ENCODE measurements around the gene ESYT3. TPM values are rescaled to one million over a fixed set of nuclear protein-coding genes. Genes with fewer than 3 reads are reported as not detected.

ESYT3 gene
- total and polyA plus RNA-seq, 9 of the 15 experiments (the other 6 are each of a cell fraction or from before 2014, with no cell fraction given): not detected

DNA sequence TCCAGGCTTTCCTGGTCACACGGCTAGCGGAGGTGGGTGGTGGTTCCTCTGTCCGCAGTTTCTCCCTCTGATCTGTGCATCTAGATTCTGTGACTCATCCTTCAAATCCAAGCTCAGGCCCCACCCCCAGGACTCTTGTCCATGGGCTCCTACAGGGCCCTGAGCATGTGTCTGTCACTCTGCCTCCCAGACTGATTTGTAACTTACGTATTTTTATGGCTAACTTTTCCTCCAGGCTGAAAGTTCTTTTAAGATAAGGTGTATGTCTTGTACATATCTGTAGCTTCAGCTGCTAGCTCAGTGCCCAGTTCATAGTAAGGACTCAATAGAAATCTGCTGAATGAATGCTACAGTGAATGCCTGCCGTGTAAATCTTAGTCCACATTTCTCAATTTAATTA is 8.0 kb downstream of the ESYT3 start (continued):
- TF ChIP-seq, protein P1, sequence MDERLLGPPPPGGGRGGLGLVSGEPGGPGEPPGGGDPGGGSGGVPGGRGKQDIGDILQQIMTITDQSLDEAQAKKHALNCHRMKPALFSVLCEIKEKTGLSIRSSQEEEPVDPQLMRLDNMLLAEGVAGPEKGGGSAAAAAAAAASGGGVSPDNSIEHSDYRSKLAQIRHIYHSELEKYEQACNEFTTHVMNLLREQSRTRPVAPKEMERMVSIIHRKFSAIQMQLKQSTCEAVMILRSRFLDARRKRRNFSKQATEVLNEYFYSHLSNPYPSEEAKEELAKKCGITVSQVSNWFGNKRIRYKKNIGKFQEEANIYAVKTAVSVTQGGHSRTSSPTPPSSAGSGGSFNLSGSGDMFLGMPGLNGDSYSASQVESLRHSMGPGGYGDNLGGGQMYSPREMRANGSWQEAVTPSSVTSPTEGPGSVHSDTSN (CRISPR knock-in tag; IDR thresholded peaks at IDR 0.05; ENCODE audit: low read depth): no peak
- TF ChIP-seq, protein P1 (tag; conservative IDR thresholded peaks at IDR 0.05; ENCODE audit: low read depth): peak; percentile 81
- TF ChIP-seq, protein P2, sequence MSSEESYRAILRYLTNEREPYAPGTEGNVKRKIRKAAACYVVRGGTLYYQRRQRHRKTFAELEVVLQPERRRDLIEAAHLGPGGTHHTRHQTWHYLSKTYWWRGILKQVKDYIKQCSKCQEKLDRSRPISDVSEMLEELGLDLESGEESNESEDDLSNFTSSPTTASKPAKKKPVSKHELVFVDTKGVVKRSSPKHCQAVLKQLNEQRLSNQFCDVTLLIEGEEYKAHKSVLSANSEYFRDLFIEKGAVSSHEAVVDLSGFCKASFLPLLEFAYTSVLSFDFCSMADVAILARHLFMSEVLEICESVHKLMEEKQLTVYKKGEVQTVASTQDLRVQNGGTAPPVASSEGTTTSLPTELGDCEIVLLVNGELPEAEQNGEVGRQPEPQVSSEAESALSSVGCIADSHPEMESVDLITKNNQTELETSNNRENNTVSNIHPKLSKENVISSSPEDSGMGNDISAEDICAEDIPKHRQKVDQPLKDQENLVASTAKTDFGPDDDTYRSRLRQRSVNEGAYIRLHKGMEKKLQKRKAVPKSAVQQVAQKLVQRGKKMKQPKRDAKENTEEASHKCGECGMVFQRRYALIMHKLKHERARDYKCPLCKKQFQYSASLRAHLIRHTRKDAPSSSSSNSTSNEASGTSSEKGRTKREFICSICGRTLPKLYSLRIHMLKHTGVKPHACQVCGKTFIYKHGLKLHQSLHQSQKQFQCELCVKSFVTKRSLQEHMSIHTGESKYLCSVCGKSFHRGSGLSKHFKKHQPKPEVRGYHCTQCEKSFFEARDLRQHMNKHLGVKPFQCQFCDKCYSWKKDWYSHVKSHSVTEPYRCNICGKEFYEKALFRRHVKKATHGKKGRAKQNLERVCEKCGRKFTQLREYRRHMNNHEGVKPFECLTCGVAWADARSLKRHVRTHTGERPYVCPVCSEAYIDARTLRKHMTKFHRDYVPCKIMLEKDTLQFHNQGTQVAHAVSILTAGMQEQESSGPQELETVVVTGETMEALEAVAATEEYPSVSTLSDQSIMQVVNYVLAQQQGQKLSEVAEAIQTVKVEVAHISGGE (CRISPR knock-in tag; IDR thresholded peaks at IDR 0.05): 0 out of 6 replicates have a peak, but pooled peaks of 1 of the 3 experiments have one; percentile 30
- no peak for TF ChIP-seq ZBED1 (IDR thresholded peaks at IDR 0.05)
- peak; percentile 45 for TF ChIP-seq EGR1 (conservative IDR thresholded peaks at IDR 0.05)
- TF ChIP-seq MAZ (CRISPR knock-in tag; conservative IDR thresholded peaks at IDR 0.05 in 1 of 2, IDR thresholded peaks at IDR 0.05 in 1 of 2): 0 out of 4 replicates have a peak, but pooled peaks of 1 of the 2 experiments have one; percentile 22
- TF ChIP-seq NEUROD1 (IDR thresholded peaks at IDR 0.05; ENCODE audit: borderline replicate concordance, low read depth, low read length, partially characterized antibody): no peak
- peak; percentile 78 for TF ChIP-seq TEAD4 (IDR thresholded peaks at IDR 0.05; ENCODE audit: low read length)
- no peak for TF ChIP-seq TEAD4 (CRISPR knock-in tag; IDR thresholded peaks at IDR 0.05; ENCODE audit: borderline replicate concordance)
- TF ChIP-seq FOXM1 (IDR thresholded peaks at IDR 0.05; ENCODE audit: low read depth): peak; percentile 48; the same call in 1 of the 2 replicates
- no peak for TF ChIP-seq FOXM1 (CRISPR knock-in tag; IDR thresholded peaks at IDR 0.05; ENCODE audit: low read depth)
- peak; percentile 44; the same call in 1 of the 2 replicates for TF ChIP-seq MTA2 (IDR thresholded peaks at IDR 0.05; ENCODE audit: low read depth)
- peak; percentile 24; the same call in 1 of the 2 replicates for TF ChIP-seq CREM (IDR thresholded peaks at IDR 0.05; ENCODE audit: low read depth)
- no peak for TF ChIP-seq TSC22D4 (tag; IDR thresholded peaks at IDR 0.05)
- TF ChIP-seq, protein P3, sequence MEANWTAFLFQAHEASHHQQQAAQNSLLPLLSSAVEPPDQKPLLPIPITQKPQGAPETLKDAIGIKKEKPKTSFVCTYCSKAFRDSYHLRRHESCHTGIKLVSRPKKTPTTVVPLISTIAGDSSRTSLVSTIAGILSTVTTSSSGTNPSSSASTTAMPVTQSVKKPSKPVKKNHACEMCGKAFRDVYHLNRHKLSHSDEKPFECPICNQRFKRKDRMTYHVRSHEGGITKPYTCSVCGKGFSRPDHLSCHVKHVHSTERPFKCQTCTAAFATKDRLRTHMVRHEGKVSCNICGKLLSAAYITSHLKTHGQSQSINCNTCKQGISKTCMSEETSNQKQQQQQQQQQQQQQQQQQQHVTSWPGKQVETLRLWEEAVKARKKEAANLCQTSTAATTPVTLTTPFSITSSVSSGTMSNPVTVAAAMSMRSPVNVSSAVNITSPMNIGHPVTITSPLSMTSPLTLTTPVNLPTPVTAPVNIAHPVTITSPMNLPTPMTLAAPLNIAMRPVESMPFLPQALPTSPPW (CRISPR knock-in tag; IDR thresholded peaks at IDR 0.05): 0 out of 2 replicates have a peak, but pooled peaks have one; percentile 14
- TF ChIP-seq TAL1 (IDR thresholded peaks at IDR 0.05): peak; percentile 71
- no peak for TF ChIP-seq HDGF (IDR thresholded peaks at IDR 0.05)
- TF ChIP-seq DPF2 (IDR thresholded peaks at IDR 0.05): peak; percentile 60
- no peak for TF ChIP-seq ZKSCAN8 (CRISPR knock-in tag; IDR thresholded peaks at IDR 0.05)
- TF ChIP-seq, protein P4, sequence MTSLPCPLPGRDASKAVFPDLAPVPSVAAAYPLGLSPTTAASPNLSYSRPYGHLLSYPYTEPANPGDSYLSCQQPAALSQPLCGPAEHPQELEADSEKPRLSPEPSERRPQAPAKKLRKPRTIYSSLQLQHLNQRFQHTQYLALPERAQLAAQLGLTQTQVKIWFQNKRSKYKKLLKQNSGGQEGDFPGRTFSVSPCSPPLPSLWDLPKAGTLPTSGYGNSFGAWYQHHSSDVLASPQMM (CRISPR knock-in tag; IDR thresholded peaks at IDR 0.05): no peak
- TF ChIP-seq NCOA4 (IDR thresholded peaks at IDR 0.05; ENCODE audit: partially characterized antibody): no peak
- TF ChIP-seq NRF1 (conservative IDR thresholded peaks at IDR 0.05 in 1 of 2, IDR thresholded peaks at IDR 0.05 in 1 of 2): peak; percentile 65 to 73
- peak; percentile 36; the same call in 1 of the 2 replicates for TF ChIP-seq PML (IDR thresholded peaks at IDR 0.05; ENCODE audit: low read length)

Measured in K562 (cell line).